GM19238 (cell line): ENCODE measurements around the gene CPSF4L.
"Not testable (repeated sequence)": the region's sequence is repeated elsewhere in the genome, so short reads cannot be mapped to it uniquely, and the experiment has no call there.

ENCODE experiments used
- DNase-seq: peaks from one replicate; pipeline ENCODE4 v3.0.0; 2011; ENCODE audit warnings: low spot score; ENCODE audit not compliant: insufficient read length

The CPSF4L gene

DNA sequence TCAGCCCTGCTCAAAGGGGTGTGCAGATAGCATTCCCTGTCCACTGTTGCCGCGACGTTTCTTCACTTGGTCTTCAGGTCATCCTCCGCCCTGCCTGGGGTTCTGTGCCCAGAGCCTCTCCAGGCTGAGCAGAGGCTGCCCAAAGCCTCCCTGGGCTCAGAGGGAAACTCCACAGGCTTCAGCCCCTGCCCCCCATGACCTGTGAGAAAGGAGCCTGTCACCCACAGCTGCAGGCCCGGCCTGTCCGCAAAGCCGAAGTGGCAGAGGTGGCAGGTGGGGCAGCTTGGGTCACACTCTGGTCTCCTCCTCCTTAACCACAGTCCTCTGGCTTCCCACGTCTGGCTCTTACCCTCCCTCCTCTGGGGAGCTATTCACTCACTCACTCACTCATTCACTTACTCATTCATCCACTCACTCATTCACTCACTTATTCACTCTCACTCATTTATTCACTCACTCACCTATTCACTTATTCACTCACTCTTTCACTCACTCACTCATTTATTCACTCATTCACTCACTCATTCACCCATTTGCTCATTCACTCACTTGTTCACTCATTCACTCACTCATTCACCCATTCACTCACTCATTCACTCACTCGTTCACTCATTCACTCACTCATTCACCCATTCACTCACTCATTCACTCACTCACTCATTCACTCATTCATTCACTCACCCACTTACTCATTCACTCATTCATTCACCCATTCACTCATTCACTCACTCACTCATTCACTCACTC, 7.1 kb upstream of the CPSF4L start:
- DNase-seq, result no peak

- no peak for DNase-seq
Observed at GRCh38 chr17:73267648-73268537, 6.2 kb upstream of the CPSF4L start.

- no peak for DNase-seq
Observed at GRCh38 chr17:73266796-73267195, 5.1 kb upstream of the CPSF4L start.

- no peak for DNase-seq
Observed at GRCh38 chr17:73265646-73266640, 4.3 kb upstream of the CPSF4L start.

GRCh38 chr17:73264448-73264847, 2.8 kb upstream of the CPSF4L start:
- DNase-seq, result not testable (repeated sequence)

GRCh38 chr17:73262676-73263642, 1.3 kb upstream of the CPSF4L start:
- no peak for DNase-seq

DNA sequence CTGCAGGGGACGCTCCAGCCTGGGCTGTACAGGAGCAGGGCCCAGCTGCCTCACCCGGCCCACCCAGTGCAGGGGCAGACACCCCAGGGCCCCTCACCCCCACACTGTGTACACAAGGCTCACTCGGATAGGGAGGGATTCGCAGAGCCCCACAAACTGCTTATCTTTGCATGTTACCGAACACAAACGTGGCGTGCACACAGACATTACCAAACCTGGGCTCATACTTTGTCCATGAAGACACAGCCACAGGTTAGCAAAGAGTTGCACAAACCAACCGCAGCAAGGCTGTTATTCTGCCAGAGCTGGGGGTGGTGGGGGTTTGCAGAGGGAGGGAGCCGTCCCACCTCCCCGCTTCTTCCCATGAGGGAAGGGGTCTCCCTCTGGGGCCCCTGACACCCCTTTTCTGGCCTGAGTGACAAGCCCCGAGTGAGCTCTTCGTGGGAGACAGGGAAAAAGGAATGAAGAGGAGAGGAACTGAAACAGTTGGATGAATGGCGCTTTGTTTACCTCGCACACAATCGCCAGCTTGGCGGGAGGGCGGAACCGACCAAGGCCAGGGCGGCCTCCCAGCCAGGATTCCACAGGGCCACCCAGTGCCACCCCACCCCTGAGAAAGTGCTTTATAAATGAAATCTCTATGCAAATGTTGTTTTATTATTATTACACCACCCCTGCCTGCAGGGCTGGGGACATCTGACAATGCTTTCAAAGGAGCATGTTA, 434 bp upstream of the CPSF4L start:
- DNase-seq, result no peak

DNA sequence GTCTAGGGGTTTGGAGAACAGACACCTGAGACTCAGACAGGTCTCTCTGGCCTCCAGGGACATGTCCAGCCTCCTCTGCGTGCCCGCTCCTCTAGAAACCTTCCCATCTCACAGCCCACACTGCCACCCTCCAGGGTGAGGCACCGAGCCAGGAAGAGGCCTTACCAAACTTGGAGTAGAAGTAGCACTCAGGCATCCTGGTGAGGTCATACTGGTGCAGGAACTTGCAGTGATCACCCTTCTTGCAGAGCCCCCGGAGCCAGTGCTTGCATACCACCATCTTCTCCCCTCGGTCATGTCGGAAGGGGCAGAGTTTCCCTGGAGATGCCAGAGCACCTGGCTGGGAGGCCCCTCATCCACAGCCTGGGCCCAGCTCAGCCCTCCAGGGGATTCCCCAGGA, 4.2 kb downstream of the CPSF4L start:
- DNase-seq, result no peak

DNA sequence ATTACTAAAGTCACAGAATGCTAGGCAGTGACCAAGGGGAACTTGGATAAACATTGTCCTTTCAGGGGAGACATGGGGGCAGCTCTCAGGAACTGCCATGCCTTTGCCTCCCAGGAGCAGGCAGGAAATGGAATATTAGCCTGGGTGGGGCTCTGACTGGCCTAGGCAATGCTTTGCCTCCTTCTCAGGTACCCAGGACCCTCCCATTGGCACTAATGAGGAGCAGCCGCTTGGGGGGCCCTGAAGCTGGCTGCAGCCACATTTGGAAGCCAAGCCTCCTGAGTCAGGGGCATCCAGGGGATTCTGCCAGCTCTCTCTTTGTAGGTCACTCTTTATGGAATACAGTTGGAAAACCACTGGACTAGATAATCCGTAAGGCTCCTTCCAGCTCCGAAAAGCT, 5.5 kb downstream of the CPSF4L start:
- DNase-seq, result no peak

- DNase-seq, result peak; percentile 48
Observed at GRCh38 chr17:73255671-73256181, 6.0 kb downstream of the CPSF4L start.

GRCh38 chr17:73251871-73252270, 9.8 kb downstream of the CPSF4L start:
- DNase-seq, result no peak

DNA sequence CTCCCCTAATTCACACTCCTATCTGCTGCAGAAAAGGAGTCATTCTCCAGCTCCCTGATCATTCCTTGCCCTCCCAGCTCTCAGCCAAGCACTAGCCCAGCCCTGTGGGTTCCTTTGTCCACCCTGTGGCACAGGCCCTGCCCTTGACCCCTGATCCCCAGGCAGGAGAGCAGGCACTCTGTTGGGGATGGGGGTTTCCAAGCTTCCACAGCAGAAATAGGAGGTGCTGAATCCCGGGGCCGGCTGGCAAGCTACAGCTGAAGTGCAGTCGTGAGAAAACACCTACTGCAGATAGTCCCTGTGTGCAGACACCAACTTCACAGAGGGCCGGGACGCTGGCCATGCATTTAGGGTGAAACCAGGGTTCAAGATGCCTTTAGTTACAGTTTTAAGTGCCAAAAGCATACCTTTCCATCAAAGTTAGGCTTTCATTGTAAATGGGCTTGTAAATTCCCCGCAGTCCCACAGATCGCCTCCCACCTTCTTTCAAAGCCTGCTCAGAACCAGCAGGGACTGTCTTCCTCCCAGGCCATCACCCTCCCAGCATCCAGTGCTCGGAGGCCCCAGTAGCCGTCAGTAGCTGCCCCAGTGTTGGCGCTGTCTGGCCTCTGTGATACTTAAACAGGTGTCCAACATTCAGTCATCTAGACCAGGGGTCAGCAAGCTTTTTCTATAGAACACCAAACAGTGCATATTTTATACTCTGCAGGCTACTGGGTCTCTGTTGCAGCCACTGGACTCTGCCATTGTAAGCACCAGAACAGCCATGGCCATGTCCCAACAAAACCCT, 10.6 kb downstream of the CPSF4L start:
- no peak for DNase-seq

DNA sequence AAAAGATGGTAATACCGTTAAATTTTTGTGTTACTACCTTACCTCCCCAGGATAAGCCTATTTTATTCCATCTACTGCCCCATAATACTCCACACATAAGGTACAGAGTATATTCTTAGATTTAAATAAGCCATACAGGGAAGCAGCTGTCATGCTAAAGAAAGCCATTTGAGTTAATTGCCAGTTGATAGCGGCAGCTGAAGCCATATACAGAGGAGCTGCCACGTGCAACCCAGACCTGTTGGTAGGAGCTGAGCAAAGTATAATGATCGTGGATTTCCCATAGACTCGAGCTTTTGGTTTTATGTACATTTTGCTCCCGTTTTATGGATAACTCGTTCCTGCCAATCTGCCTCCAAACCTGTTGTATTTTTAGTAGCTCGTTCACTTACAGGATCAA, 12.0 kb downstream of the CPSF4L start:
- no peak for DNase-seq

GRCh38 chr17:73248532-73248931, 13.1 kb downstream of the CPSF4L start:
- no peak for DNase-seq

DNA sequence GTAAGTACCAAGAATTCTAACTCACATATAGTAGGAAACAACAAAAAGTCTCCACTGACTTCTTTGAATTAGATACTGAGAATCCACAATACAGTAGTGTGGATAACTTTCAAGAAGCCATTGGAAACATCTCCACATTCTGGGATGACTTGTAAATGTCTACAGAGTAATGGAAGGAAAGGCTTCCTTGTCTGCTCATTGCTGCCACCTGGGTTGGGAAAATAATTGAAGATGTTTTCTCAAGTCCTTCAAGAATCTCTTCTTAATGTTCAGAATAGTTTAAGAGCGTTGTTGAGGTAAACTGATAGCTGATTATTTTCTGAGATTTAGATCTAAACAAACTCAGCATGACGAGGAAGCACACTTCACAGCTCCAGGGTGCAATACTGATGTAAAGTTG, 14.0 kb downstream of the CPSF4L start:
- DNase-seq, result no peak

- DNase-seq, result no peak
Observed at GRCh38 chr17:73240561-73240960, 21.1 kb downstream of the CPSF4L start.

GRCh38 chr17:73237714-73238113, 24.0 kb downstream of the CPSF4L start:
- DNase-seq, result no peak

GRCh38 chr17:73234736-73235135, 26.9 kb downstream of the CPSF4L start:
- no peak for DNase-seq
